ENCODE measurements around the gene NFATC2IP. TPM values are rescaled to one million over a fixed set of nuclear protein-coding genes. Genes with fewer than 3 reads are reported as not detected.

NFATC2IP gene
- total and polyA plus RNA-seq, 2 of the 8 experiments (the other 6 are each of a cell fraction or from before 2014, with no cell fraction given): 54.4 to 71.5 TPM

- Histone ChIP-seq H2BK20ac (ENCODE audit: low read length) (no peak overlapping the region), H2AK5ac (ENCODE audit: low read depth, low read length) (no peak overlapping the region), H2BK15ac (ENCODE audit: low read length) (no peak overlapping the region), H3K4me3 (ENCODE audit: extremely low read depth in 1 of 4, insufficient read depth in 2 of 4, low read depth in 3 of 4, low read length in 4 of 4) (no peak overlapping the region), H4K91ac (replicated peaks; ENCODE audit: insufficient read length, low read length) (no peak overlapping the region), H3K27me3 (replicated peaks in 1 of 4; ENCODE audit: control insufficient read depth in 3 of 4, extremely low read depth in 1 of 4, insufficient read depth in 3 of 4, low read length in 3 of 4) (no peaks in the 10 kb centered on the region), H3K36me3 (ENCODE audit: control insufficient read depth in 2 of 4, insufficient read depth in 4 of 4, low read length in 3 of 4) (no peaks in the 10 kb centered on the region), H2BK5ac (ENCODE audit: low read depth, low read length) (no peak overlapping the region), H3K79me2 (ENCODE audit: control insufficient read depth in 1 of 2, insufficient read depth in 2 of 2, low read length in 2 of 2) (no peaks in the 10 kb centered on the region), H4K5ac (ENCODE audit: insufficient read length, low read depth, low read length) (no peak overlapping the region), H3K9ac (replicated peaks in 1 of 4; ENCODE audit: extremely low read depth in 1 of 4, low read depth in 3 of 4, low read length in 3 of 4) (no peak overlapping the region), H3K79me1 (ENCODE audit: low read depth, low read length) (no peaks in the 10 kb centered on the region), H3K14ac (ENCODE audit: insufficient read length) (no peak overlapping the region), H3K27ac (ENCODE audit: low read depth, low read length) (no peak overlapping the region), H2BK12ac (ENCODE audit: low read depth, low read length) (no peak overlapping the region), H4K20me1 (replicated peaks in 1 of 2; ENCODE audit: control insufficient read depth in 1 of 2, insufficient read depth in 2 of 2, low read length in 2 of 2) (no peaks in the 10 kb centered on the region), H3K9me3 (ENCODE audit: insufficient read depth in 2 of 2, low read depth in 1 of 2, low read length in 1 of 2) (no peaks in the 10 kb centered on the region), H3K23me2 (ENCODE audit: low read depth, low read length) (peaks cover 2% of the 10 kb centered on the region; the same call in 1 of the 2 replicates), H4K8ac (ENCODE audit: extremely low read depth, insufficient read depth, low read length) (no peak overlapping the region), H3K4me1 (replicated peaks in 1 of 4; ENCODE audit: control insufficient read depth in 3 of 4, insufficient read depth in 4 of 4, low read length in 3 of 4) (no peaks in the 10 kb centered on the region; a peak in 1 of 7 replicates), H3K18ac (ENCODE audit: extremely low read depth, low read length) (no peak overlapping the region), H2AFZ (ENCODE audit: low read length) (no peak overlapping the region), H3K23ac (ENCODE audit: insufficient read length) (no peak overlapping the region), H3K56ac (replicated peaks; ENCODE audit: insufficient read length, low read depth, low read length) (no peak overlapping the region), H2BK120ac (replicated peaks; ENCODE audit: low read depth, low read length) (no peak overlapping the region), H3K4me2 (ENCODE audit: insufficient read depth in 1 of 2, low read depth in 2 of 2, low read length in 2 of 2) (no peak overlapping the region), H3K4ac (replicated peaks; ENCODE audit: insufficient read length, low read depth, low read length) (no peak overlapping the region)
- FAIRE-seq: no peak
- TF ChIP-seq TCF12 (IDR thresholded peaks at IDR 0.05; ENCODE audit: low read depth, low read length): no peak
- peak in 1 of 3 experiments; percentile 0; a peak in 1 of 4 replicates for TF ChIP-seq CTCF (IDR thresholded peaks at IDR 0.05; ENCODE audit: control extremely low read depth in 1 of 3, insufficient read depth in 1 of 3, low read depth in 1 of 3, low read length in 3 of 3)
- WGBS, 2 experiments (ENCODE audit: extremely low coverage in 1 of 2, insufficient coverage in 1 of 2, insufficient read length in 1 of 2, insufficient replicate concordance in 2 of 2, low coverage in 1 of 2, low lambda C conversion rate in 2 of 2, missing lambda C conversion rate in 1 of 2): 85% methylated on average over 12 of the region's 14 CpGs; no CpG with 5 or more reads in 1 of the 2 experiments
- no peak for DNase-seq (ENCODE audit: low read depth in 1 of 2, low spot score in 2 of 2)
- ChIA-PET POLR2A (ENCODE audit: partially characterized antibody) (interaction anchor here (1.2 to 3.3 kb wide), 5 partner anchors 8 to 115 kb away, joined by 5 to 23 read pairs (median 8); partner anchors contain the start of genes ATXN2L, RABEP2 and SH2B1), CTCF (ENCODE audit: partially characterized antibody) (interaction anchor here (0.6 to 1.8 kb wide), 10 partner anchors 8 to 81 kb away, joined by 3 to 6 read pairs (median 4); no protein-coding TSS in a partner anchor)
These were observed 13.4 kb upstream of the NFATC2IP start for GRCh38 chr16:28937222-28937876.

Measured in H1 (cell line).